HG03571 (cell line): ENCODE measurements around the gene S100A14.
"Not testable (repeated sequence)": the region's sequence is repeated elsewhere in the genome, so short reads cannot be mapped to it uniquely, and the experiment has no call there.

ENCODE experiments used
- ATAC-seq: cut with Tn5 transposase; IDR thresholded peaks from one replicate; pipeline ENCODE4 v1.9.1; 2021; ENCODE audit not compliant: unreplicated experiment

S100A14 gene

GRCh38 chr1:153616144-153616916 lies at the start of gene S100A14:
TSS of gene S100A14 (minus strand) at chr1:153616325. CDS start at chr1:153615858, 467 bp downstream.
- ATAC-seq, result no peak

GRCh38 chr1:153663211-153663610 lies 47.1 kb upstream of the S100A14 start:
- ATAC-seq, result no peak

GRCh38 chr1:153662269-153662668 lies 46.1 kb upstream of the S100A14 start:
- ATAC-seq, result no peak

- ATAC-seq, result no peak
Measured at GRCh38 chr1:153661111-153661708, 45.1 kb upstream of the S100A14 start.

GRCh38 chr1:153659656-153660055 lies 43.5 kb upstream of the S100A14 start:
- no peak for ATAC-seq

GRCh38 chr1:153659175-153659534 lies 43.0 kb upstream of the S100A14 start:
- ATAC-seq, result no peak

- ATAC-seq, result peak; percentile 88
Measured at GRCh38 chr1:153658400-153659174, 42.5 kb upstream of the S100A14 start, which contains the start of gene SNAPIN. TSS of gene SNAPIN (plus strand) at chr1:153658703. CDS start at chr1:153658744, 41 bp downstream.

GRCh38 chr1:153655333-153655732 lies 39.2 kb upstream of the S100A14 start:
- no peak for ATAC-seq

- no peak for ATAC-seq
Measured at GRCh38 chr1:153652805-153653500, 36.8 kb upstream of the S100A14 start.

- no peak for ATAC-seq
Measured at GRCh38 chr1:153651771-153652170, 35.6 kb upstream of the S100A14 start.

- ATAC-seq, result no peak
Measured at GRCh38 chr1:153649863-153650235, 33.7 kb upstream of the S100A14 start.

GRCh38 chr1:153649137-153649862 lies 33.2 kb upstream of the S100A14 start:
- ATAC-seq, result no peak

- no peak for ATAC-seq
Measured at GRCh38 chr1:153648000-153648643, 32.0 kb upstream of the S100A14 start.

GRCh38 chr1:153647346-153647714 lies 31.2 kb upstream of the S100A14 start:
- no peak for ATAC-seq

GRCh38 chr1:153646672-153647345 lies 30.7 kb upstream of the S100A14 start:
- no peak for ATAC-seq

- no peak for ATAC-seq
Measured at GRCh38 chr1:153643816-153644215, 27.7 kb upstream of the S100A14 start.

- ATAC-seq, result no peak
Measured at GRCh38 chr1:153643100-153643499, 27.0 kb upstream of the S100A14 start.

GRCh38 chr1:153642161-153642560 lies 26.0 kb upstream of the S100A14 start:
- ATAC-seq, result no peak

- no peak for ATAC-seq
Measured at GRCh38 chr1:153640861-153641260, 24.7 kb upstream of the S100A14 start.

GRCh38 chr1:153640213-153640612 lies 24.1 kb upstream of the S100A14 start:
- not testable (repeated sequence) for ATAC-seq
